Measurements from ENCODE around the gene PKP2. TPM values are rescaled to one million over a fixed set of nuclear protein-coding genes. Genes with fewer than 3 reads are reported as not detected.
"Not testable (repeated sequence)": the region's sequence is repeated elsewhere in the genome, so short reads cannot be mapped to it uniquely, and the experiment has no call there.

PKP2 gene
- total RNA-seq, 1 donor from 2014 or later: 39.3 TPM

DNA sequence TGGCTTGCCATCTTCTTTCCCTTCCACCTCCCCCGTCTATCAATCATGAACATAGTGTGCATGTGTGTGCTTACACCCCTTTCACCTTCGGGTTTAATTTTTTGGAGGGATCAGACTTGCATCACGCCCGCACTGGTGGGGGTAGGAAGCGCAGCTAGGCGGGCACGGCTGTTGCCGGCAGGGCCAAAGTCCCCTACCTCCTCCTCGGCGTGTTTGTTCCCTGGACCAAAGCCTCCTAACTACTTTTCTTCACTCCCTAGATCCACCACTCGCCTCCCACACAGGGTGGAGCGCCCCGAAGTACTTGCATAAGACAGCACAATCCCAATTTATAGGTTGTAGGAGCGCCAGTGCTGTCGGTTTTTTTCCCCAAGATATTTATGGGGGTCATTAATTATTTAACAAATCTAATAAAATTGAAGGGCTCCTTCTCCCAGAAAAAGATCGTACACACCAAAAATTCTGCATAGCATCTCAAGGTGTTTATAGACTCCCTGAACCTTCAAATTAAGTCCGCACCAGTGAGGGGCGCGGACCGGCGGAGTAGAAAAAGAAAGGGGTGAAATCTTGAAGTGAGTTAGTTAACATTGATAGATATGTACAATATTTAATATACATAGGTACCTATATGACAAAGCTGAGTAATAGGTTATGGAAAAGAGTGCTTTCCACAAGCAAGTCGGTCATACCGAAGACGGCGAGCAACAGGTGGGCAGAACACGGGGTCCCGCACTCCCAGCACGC lies 717 bp downstream of the PKP2 start:
- DNase-seq (ENCODE audit: low spot score): peak; percentile 38

DNA sequence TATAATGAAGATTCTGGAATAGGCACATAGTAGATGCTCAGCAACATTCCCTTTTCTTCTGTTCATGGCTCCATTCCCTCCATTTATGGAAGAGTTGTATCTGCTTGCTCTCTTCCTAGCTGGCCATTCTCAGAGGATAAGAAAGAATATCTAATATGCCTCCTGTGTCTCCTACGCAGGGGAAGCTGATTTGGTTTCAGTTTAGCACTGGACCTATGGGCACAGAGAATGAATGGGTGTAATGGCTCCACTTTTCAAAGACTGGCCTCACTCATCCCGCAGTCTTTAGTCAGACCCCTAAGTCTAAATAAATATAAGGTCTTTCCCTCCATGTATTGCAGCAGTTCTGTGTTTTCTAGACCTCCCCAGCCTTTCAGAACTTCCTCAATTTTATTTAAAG lies 2.0 kb downstream of the PKP2 start:
- no peak for DNase-seq (ENCODE audit: low spot score)

GRCh38 chr12:32893458-32893857 lies 3.1 kb downstream of the PKP2 start:
- no peak for DNase-seq (ENCODE audit: low spot score)

- no peak for DNase-seq (ENCODE audit: low spot score)
These were observed 3.5 kb downstream of the PKP2 start for GRCh38 chr12:32893043-32893442.

GRCh38 chr12:32892369-32892768 lies 4.2 kb downstream of the PKP2 start:
- not testable (repeated sequence) for DNase-seq (ENCODE audit: low spot score)

- no peak for DNase-seq (ENCODE audit: low spot score)
These were observed 4.6 kb downstream of the PKP2 start for GRCh38 chr12:32891956-32892355.

- DNase-seq (ENCODE audit: low spot score): no peak
These were observed 5.1 kb downstream of the PKP2 start for GRCh38 chr12:32891526-32891925.

DNA sequence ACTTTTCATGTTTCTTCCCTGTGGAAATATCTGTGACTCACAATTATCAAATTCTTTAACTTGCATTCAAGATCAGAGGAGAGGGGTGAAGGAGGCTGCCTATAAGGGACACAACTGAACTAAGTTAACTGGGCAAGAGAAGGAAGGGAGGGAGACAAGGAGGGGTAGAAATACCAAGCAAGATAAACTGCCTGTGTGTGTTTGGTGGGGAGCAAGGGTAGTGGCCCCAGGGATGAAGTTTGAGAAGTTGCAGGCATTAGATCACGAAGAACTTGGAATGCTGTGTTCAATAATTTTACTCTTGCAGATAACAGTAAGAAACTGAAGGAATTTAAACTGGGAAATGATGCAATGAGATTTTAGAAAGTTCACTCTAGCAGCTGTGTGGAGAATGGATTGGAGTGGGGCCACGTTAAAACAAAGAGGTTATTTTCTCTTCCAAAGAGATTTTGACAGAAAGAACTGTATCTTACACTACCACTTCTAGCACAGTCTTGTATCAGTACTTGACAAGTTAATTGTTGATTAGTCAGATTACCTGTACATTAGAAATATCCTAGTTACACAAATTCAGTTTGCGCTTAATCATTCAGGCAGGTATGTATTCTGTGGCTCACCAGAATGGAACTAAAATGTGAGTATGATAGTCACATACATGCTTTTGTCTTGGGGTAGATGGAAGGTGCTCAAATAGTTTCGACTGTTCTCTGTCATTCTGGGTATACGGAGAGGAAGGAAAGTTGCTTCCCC lies 7.4 kb downstream of the PKP2 start:
- DNase-seq (ENCODE audit: low spot score): no peak

GRCh38 chr12:32887058-32887457 lies 9.5 kb downstream of the PKP2 start:
- no peak for DNase-seq (ENCODE audit: low spot score)

- DNase-seq (ENCODE audit: low spot score): no peak
These were observed 10.7 kb downstream of the PKP2 start for GRCh38 chr12:32885831-32886230.

DNA sequence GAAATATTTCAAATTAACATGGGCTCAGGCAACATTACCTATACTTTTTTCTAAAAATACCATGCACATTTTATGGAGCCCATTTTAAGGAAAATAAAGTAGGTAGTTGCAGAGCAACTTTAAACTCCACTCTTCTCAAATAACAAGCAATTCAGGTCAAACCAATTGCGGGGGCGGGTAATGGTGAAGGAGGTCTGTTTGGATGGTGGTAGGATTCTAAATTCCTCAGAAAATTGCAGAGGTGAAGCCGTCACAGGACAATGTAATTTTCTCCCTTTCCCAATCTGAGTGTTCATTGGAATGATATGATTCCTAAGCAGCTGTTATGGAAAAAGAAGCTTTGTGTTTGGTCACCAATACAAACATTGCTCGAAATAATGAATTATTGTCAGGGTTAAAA lies 11.6 kb downstream of the PKP2 start:
- DNase-seq (ENCODE audit: low spot score): no peak

- DNase-seq (ENCODE audit: low spot score): no peak
These were observed 14.9 kb downstream of the PKP2 start for GRCh38 chr12:32881702-32882101.

DNA sequence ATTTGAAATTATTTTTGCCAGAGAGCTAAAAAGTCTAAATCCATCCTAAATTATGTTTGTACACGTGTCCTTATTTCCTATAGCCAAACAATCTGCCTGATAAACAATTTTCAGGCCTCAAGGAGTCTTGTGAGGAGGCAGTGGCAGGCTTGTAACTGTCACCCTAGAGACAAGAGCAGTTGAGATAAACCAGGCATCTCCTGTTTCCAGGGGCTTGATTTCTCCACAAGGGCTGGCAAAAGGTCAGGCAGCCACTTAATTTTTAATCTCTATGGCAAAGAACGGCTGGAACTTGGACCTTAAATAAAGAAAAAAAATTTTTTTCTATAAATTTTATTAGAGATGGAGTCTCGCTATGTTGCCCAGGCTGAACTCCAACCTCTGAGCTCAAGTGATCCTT lies 15.5 kb downstream of the PKP2 start:
- no peak for DNase-seq (ENCODE audit: low spot score)

- DNase-seq (ENCODE audit: low spot score): not testable (repeated sequence)
These were observed 17.5 kb downstream of the PKP2 start for GRCh38 chr12:32879066-32879465.

GRCh38 chr12:32877601-32878459 lies 18.7 kb downstream of the PKP2 start:
- DNase-seq (ENCODE audit: low spot score): peak; percentile 24

GRCh38 chr12:32876004-32876403 lies 20.6 kb downstream of the PKP2 start:
- DNase-seq (ENCODE audit: low spot score): no peak

DNA sequence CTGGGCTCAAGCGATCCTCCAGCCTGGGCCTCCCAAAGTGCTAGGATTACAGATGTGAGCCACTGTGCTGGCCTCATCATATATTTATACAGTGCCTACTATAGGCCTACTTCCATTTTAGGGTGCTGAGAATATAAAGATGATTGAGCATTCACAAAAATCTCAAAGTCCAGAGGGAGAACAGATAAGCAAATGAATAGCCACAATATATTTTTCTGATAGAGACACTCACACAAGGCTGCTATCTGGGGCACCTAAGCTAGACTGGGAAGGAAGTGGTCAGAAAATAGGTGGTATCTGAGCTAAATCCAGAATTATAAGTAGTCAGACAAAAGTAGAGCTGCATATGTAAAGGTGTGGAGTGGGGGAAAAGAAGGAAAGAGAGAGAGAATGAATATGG lies 21.6 kb downstream of the PKP2 start:
- no peak for DNase-seq (ENCODE audit: low spot score)

DNA sequence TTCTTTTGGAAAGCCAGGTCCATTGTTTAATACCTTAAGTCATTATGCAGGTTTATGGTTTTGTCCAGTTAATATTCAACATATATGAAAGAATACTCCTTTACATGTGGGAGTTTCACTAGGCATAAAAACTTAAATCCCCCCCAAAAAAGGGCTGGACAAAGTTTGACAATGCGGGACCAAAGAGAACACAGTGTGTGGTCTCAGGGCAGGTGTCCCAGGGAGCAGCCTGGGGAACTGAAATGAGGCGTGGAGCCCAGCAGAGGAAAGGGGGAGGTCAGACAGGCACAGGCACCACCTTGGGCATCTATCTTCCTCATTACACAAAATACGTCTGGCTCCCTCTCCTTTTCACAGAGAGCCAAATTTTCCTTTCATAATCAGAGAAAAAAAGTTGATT lies 22.5 kb downstream of the PKP2 start:
- no peak for DNase-seq (ENCODE audit: low spot score)

DNA sequence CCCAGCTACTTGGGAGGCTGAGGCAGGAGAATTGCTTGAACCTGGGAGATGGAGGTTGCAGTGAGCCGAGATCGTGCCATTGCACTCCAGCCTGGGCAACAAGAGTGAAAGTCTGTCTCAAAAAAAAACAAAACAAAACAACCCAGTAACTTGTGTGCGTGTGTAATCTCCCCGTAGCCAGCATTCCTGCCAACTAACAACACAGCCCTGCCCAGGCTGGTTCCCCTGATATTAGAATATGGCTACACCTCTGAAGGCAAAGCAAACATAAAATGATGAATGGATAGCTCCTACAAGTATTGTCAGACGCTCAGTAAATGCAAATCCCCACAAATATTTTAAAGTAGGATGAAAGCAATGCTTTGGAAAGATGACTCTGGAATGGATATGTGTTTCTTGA lies 24.2 kb downstream of the PKP2 start:
- DNase-seq (ENCODE audit: low spot score): not testable (repeated sequence)

GRCh38 chr12:32870716-32871115 lies 25.9 kb downstream of the PKP2 start:
- no peak for DNase-seq (ENCODE audit: low spot score)

DNA sequence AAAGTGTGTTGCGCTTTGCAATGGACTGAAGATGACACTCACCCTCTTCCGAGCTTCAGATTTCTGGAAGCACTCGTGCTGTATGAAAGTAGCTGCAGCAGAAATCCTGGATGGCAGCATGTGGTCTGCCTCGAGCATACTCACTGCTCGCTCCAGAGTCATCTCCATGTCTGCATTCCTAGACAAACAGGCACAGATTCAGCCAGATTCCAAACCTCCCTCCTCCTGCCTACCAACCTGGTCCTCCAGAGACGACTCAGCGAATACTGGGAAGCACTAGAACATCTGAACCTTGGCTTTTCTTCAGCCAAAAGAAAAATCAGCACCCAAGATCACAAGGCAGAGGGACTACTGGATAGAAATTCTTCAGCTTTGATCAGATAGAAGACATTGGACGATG lies 27.7 kb downstream of the PKP2 start:
- DNase-seq (ENCODE audit: low spot score): no peak

GRCh38 chr12:32864731-32865130 lies 31.8 kb downstream of the PKP2 start:
- no peak for DNase-seq (ENCODE audit: low spot score)
